ENCODE results near the gene PEAR1. TPM values are rescaled to one million over a fixed set of nuclear protein-coding genes. Genes with fewer than 3 reads are reported as not detected.
A peak's percentile ranks its signal among the peaks of the same experiment; 100 is the strongest.

PEAR1 gene
- total RNA-seq, 1 donor from 2014 or later, result 19.0 TPM

DNA sequence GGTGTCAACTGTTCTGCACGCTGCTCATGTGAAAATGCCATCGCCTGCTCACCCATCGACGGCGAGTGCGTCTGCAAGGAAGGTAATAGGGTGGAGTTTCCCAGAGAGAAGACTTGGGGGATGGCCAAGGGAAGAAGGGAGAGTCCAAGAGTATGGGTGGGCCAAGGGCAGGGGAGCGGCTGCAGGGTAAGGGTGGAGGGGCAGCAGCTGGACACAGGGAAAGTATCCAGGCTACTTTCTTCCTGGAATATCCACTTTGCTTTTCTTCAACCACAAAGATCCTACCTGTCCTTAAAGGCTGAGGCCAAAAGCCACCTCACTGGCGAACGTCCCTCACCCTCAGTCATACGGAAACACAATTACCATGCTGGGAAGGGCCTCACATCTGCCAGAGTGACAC, 15.4 kb downstream of the PEAR1 start:
- no peak for DNase-seq (ENCODE audit: low read depth)
- H3K4me3 ChIP-seq (ENCODE audit: low read depth, low read length), result no peak overlapping the region
- TF ChIP-seq, protein P1, sequence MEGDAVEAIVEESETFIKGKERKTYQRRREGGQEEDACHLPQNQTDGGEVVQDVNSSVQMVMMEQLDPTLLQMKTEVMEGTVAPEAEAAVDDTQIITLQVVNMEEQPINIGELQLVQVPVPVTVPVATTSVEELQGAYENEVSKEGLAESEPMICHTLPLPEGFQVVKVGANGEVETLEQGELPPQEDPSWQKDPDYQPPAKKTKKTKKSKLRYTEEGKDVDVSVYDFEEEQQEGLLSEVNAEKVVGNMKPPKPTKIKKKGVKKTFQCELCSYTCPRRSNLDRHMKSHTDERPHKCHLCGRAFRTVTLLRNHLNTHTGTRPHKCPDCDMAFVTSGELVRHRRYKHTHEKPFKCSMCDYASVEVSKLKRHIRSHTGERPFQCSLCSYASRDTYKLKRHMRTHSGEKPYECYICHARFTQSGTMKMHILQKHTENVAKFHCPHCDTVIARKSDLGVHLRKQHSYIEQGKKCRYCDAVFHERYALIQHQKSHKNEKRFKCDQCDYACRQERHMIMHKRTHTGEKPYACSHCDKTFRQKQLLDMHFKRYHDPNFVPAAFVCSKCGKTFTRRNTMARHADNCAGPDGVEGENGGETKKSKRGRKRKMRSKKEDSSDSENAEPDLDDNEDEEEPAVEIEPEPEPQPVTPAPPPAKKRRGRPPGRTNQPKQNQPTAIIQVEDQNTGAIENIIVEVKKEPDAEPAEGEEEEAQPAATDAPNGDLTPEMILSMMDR (conservative IDR thresholded peaks at IDR 0.05; ENCODE audit: low read depth, low read length), result no peak

GRCh38 chr1:156909671-156910070, 16.2 kb downstream of the PEAR1 start:
- TF ChIP-seq, protein P1 (conservative IDR thresholded peaks at IDR 0.05; ENCODE audit: low read depth, low read length), result no peak
- no peak for DNase-seq (ENCODE audit: low read depth)
- no peak overlapping the region for H3K4me3 ChIP-seq (ENCODE audit: low read depth, low read length)

DNA sequence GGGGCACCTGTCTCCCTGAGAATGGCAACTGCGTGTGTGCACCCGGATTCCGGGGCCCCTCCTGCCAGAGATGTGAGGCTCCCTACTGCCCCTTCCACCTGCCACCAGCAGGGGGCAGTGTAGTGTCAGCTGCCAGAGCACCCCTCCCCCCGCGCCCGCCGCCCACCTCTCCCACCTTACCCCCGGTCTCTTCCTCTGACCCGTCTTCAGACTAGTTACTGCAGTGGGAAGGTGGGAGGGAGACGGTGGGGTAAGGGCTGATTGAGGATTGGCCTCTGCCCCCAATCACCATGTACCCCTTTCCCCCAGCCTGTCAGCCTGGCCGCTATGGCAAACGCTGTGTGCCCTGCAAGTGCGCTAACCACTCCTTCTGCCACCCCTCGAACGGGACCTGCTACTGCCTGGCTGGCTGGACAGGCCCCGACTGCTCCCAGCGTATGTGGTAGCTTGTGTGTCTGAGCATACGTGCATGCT, 16.8 kb downstream of the PEAR1 start:
- TF ChIP-seq, protein P1 (conservative IDR thresholded peaks at IDR 0.05; ENCODE audit: low read depth, low read length), result peak; percentile 74
- no peak overlapping the region for H3K4me3 ChIP-seq (ENCODE audit: low read depth, low read length)
- DNase-seq (ENCODE audit: low read depth), result no peak

DNA sequence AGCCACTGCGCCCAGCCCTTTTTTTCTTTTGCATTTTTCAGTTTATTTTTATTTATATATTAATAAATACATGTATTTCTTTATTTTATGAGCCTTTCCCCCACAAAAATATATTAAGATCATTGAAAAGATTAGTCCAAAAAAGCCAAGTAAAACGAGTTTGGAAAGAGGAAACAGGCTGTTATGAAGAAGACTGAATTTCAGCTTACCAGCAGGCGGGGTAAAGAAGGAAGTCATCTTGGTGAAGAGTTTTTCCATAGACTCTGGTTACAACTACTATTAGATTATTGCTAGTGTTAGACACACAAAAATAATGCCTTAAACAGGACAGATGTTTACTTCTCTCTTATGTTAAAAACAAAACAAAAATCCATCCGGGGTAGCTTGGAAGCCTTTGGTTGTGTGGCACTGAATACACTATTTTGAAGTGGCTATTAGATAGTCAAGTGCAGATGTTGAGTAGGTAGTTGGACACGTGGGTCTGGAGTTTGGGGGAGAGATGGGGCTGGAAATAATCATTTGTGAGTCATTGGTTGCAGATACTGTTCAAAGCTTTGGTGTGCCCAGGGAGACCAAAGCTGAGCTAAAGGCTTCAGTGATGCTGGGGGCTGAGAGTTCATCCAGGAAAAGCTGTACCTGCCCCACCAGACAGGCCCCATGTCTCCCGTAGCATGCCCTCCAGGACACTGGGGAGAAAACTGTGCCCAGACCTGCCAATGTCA, 18.2 kb downstream of the PEAR1 start:
- H3K4me3 ChIP-seq (ENCODE audit: low read depth, low read length), result no peak overlapping the region
- DNase-seq (ENCODE audit: low read depth), result no peak
- TF ChIP-seq, protein P1 (conservative IDR thresholded peaks at IDR 0.05; ENCODE audit: low read depth, low read length), result no peak

GRCh38 chr1:156912310-156912709, 18.8 kb downstream of the PEAR1 start:
- TF ChIP-seq, protein P1 (conservative IDR thresholded peaks at IDR 0.05; ENCODE audit: low read depth, low read length), result no peak
- no peak for DNase-seq (ENCODE audit: low read depth)
- no peak overlapping the region for H3K4me3 ChIP-seq (ENCODE audit: low read depth, low read length)

GRCh38 chr1:156912861-156913808, 19.6 kb downstream of the PEAR1 start:
- H3K4me3 ChIP-seq (ENCODE audit: low read depth, low read length), result no peak overlapping the region
- DNase-seq (ENCODE audit: low read depth), result no peak
- TF ChIP-seq, protein P1 (conservative IDR thresholded peaks at IDR 0.05; ENCODE audit: low read depth, low read length), result no peak
